Cerebellar nuclear complex (tissue), 1 donor: ENCODE measurements around the gene CCDC93.

Source experiments
- DNase-seq, 2 experiments: peaks; one replicate each; lab custom pipeline; 2025; lab: John Stamatoyannopoulos, UW

Gene CCDC93

DNA sequence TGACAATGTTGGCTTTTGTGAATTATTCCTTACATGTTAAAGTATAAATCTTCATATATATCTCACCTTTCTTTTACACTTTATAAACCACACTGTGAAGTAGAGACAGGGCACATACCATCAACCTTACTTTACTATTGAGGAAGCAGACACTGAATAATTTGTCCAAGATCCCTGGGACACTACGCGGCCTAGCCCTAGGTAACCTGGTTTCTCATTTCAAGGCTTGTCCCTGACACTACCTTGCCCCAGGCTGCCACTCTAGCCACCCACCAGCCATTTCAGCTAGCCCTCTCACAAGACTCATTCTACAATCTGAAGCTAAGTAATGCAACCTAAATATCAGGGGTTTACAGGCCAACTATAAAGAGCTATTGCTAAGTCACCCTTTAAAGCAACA, 26.7 kb downstream of the CCDC93 start:
- no peak for DNase-seq

DNA sequence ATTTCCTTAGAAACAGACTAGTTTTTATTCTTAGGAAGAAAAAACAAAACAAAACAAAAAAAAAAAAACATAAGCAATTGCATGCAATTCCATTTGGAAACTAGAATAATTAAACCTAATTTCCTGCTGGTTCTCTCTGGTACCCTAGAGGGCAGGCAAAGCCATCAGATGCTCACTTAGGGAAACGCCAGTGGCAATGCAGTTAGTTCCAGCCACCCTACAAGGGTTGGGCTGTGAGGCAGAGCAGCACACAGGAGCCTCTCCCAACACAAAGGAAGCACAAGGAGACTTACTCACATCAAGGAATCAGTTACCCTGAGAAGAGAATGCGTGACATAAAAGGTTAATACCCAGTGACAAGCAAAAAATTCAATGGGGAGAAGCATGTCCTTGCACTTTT, 28.8 kb downstream of the CCDC93 start:
- DNase-seq: no peak

DNA sequence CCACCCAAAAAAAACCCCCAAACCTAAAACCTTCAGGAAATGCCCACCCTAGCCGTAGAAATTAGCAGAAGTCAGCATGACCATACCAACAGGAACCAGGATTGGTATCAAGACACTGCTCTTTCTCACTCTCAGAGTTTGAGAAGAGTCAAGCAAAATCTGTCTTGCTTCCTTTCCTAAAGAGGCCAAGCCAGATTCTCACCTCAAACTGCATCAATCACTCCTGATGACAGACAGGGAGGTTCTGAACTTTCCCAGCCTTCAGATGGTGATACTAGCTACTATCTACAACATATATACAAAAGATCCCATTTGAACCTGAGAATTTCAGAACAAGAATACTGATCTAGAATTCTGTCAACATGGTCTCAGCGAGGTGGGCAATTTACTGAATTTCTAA, 29.7 kb downstream of the CCDC93 start:
- DNase-seq: no peak

DNA sequence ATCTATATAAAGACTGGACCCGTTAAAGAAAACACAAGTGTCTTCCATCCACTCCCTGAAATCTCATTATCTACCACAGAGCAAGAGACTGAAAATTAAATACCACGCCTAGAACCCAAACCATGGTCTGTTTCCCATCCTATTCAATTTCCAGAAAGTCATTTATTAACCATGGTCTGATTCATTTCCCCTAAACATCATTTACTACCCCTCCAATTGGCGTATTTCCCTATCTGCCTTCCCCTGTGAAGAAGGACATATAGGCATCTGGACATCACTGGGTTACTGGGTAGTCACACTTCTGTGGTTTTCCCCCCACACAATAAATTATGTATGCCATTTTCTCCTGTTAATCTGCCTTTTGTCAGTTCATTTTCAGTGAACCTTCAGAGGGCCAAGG, 30.8 kb downstream of the CCDC93 start:
- DNase-seq: no peak

DNA sequence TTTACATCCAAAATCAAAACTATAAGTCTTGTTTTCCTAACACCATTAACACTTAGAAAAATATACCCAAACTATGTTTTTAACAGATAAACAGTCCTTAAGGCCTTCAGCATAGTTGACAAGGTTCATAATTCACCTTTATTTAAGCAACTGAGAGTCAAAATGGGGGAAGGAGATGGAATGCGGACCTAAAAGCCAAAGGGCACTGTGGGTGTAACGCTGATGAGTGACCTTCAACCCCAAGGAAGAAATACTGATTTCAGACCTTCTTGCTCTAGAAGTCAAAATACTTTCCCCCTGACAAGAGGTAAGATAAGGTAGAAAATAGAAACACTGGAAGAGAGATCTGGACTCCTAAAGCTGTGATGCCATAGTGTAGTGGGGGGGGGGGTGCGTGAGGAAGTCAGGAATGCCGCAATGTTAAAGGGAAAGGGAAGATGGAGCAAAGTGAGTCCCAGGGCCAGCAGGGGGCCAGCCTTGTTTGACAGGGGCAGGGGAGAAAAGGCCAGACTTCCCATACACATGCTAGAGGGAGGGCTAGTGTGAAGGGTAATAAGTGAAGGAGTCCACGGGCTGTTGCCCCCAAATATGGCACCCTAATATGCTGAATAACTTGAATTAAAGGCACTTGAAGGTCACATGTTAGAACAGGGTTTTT, 31.4 kb downstream of the CCDC93 start:
- no peak for DNase-seq

DNA sequence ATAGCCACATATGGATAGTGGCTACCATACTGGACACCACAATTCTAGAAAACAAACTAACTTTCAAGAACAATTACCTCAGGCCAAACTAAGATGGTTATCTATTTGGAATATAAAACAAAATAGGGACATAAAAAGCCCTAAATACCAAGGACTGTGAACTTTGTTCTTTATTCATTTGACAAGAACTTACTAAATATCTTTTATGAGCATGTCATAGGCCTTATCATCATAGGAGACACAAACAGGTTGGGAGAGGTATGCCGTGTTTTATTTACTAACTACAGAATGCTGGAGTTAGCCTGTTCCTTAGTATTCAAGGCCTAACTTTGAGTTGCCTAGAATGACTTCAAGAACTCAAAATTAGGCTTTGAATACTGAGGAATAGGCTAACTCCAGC, 32.1 kb downstream of the CCDC93 start:
- DNase-seq: no peak

DNA sequence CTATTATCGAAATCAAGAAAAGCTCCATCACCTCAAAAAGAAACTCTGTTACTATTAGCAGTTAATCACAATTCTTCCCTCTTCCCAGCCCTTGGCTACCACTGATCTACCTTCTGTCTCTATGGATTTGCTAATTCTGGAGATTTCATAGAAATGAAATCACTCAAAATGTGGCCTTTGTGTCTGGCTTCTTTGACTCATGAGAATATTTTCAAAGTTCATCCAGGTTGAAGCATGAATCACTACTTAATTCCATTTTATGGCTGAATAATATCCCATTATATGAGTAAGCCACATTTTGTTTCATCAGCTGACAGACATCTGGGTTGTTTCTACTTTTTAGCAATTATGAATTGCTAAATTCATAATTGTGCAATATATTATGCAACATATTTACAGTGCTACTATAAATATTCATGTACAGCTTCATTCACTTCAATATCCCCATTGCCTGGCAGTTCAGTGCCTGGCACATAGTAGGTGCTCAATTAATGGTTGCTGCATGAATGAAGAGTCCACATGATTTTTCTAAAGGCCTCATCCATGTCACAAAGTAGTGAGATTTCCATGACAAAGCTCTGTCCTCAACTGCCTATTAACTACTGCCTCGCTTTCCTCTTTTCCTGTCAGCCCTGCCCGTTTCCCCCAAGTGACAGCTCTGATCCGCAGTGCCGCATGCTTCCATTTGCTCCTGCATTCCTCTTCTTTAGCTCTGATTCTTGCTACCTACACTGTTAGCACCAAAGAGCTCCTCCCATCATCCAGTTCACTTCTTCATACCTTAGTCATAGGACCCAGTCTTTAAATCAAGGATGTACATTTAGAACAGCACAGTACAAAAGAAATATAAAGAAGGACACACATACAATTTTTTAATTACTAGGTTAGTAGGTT, 32.8 kb downstream of the CCDC93 start:
- DNase-seq: no peak

DNA sequence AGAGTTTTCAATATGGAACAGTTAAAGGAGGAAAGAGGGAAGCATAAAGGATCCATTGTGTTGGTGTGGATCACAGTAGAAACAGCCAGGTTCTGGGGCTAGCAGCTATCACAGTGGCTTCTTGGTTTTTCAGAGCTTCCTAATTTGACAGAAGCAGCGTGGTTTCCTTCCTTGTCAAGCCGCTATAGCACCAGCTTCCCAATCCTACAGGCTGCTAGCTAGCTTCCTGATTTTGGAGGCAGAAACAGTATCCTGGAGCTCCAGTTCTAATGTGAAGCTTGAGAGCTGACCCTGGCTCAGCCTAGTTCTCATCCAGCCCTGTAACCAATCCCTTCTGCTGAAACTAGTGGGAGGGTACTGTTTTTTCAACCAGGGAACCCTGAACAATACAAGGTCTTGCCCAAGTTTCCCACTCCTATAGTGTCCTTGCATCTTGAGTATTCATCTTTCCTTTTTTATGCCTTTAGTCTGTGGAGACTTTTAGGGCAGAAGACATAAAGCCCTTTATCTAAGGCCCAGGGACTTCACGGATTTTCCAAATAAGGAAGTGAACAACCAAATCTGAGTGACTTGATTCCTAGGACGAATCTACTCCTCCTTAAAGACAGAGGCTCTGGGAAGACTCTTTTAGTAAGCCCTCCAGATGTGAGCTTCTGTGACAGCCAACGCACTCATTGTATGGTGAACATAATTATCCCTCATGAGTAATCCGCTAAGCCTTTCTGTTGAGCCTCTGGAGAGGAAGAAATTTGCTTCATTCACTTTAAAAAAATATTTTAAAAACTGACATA, 33.8 kb downstream of the CCDC93 start:
- no peak for DNase-seq

DNA sequence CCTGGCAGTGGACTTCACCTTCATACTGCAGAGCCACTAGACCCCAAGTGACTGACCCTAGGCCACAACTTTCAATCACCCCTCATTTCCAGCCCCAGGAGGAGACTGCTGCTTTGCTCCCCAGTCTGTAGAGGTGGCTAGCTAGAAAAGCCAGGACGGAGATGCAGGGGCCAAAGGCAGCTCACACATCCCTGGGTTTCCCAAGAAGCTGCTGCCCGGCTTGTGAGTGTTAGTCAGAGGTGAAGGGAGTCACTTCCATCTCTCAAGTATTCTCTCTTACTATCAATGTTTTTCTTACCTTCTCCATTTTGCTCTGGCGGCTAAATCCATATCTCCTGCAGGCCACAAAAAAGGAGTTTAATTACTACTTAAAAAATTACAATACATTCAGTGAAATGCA, 36.2 kb downstream of the CCDC93 start:
- no peak for DNase-seq

DNA sequence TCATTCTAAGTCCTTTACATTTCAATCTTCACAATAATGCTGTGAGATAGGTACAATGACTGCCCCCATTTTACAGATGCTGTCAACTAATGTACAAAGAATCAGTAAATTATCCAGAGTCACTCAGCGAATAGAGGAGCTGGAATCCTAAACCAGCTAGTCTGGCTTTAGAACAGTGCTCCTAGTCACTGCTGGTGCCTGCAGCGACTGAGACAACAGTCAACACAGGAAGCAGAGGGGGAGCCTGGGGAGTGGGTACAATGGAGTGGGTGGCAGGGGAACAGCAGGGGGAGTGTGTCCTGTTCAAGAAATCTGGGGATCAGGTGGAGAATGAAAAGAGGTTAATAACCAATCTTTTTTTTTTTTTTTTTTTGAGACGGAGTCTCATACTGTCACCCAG, 37.3 kb downstream of the CCDC93 start:
- no peak for DNase-seq

DNA sequence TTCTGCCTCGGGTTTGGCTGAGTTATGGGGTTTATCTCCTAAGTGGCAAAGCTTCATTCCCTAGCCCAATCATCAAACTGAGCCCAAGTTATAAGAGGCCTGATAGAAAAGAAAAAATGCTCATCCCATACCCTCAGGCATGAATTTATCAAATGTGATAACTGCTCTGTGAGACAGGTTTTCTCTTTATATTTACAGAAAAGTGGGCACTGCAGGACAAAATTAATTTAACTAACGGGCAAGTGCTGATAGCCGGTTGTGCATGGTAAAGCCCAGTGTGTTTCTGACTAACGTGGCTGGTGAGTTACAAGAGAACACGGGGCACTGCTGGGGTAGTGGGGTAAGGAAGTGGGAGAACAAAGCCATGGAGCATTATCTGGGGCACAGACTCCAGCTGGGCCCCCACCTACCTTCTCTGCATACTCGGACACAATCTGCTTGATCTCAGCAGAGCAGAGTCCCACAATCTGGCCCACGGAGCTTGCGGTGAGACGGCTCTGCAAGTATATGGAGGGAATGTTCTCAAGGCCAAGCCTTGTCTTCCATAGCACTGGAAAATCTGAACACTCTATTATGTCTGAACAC, 40.3 kb downstream of the CCDC93 start:
- DNase-seq: no peak

DNA sequence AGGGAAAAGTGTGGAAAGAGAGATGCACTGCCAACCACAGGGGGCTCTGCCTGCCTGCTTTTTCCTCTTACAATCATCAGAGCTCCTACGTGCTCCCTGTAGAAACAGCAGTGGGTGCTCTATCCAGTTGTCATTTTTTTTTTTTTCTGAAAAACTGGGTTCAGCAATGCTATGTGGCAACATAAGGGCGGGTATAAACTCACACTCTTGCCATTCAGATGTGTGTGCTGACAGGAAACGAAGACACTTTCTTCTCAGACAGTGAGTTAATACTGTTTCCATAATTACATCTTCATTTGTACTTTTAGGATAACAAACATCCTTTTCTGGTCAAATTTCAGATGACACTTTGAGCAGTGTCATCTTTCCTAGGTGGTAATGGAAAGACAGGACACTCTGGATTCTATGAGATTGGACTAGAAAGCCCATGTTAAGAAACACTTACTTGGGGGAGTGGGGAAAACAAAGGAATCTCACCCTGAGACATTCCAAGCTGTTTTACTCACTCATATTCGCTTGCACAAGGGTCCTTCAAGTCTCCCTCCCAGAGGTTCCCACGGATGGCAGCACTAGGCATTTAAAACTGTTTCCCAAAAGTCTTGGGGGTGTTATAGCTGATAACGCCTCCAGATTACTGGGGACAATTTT, 41.3 kb downstream of the CCDC93 start:
- no peak for DNase-seq

DNA sequence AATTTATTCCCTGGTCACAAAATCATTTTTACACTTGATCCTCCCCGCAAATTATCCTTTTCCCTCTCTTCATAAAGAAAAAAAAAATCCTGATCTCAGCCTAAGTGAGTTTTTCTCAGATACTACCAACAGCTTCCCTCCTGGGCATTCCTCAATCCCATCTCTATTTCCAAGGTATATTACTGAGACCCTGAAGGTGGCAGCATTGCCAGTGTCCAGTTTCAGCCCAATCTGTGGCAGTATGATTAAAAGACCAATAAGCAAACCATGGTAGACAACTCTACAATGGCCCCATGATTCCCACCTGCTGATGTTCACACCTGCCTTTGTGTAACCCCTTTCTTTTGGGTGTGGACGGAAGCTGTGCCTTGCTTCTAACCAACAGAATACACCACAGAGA, 45.1 kb downstream of the CCDC93 start:
- DNase-seq: no peak

DNA sequence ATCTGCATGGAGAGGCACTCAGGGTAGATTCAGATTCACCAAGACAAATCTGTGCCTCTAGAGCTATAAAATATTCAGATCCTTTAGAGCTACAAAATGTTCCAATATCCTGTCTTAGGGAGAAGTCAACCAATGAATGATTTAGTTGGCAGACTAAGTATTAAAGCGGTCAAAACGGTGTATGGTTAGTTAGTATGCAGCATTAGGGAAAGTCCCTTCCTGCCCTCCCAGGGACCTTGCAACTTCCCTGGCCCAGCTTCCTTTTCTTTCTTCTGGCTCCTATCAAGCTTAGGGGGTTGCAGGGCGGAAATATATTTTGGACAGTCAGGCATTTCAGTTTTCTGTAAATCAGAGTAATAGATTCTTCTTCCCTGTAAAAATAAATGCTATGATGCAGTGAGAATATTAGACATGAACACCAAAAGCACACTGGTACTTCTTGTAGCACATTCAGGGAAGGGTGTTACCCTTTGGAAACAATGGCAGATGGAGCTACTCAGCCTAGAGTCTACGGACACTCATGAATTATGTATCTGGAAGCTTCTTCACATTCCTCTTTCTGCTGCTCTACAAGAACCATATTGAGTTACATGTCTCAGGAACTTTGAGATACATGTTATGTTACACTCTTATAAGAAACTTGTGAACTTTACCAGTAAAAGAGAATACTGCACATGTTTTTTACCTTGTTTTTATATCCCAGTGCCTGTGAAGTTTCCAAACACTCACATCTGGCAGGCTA, 45.7 kb downstream of the CCDC93 start:
- DNase-seq: no peak

DNA sequence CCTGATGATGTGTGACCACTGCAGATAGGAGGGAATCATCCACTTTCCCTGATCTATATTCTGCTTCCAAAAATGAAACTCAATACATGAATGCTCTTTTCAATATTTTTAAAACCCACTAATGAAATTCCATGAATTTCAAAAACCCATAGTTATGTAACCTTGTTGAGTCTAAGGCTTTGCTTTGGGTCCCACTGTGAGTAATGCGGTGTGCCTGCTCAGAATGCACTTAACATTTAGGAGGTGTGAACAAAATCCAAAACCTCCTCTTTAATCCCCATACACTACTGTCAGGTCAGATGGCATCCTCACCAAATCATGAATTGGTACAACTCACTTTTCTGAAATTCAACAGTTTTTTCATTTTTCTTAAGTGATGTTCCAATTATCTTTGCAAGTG, 50.4 kb downstream of the CCDC93 start:
- DNase-seq: no peak

DNA sequence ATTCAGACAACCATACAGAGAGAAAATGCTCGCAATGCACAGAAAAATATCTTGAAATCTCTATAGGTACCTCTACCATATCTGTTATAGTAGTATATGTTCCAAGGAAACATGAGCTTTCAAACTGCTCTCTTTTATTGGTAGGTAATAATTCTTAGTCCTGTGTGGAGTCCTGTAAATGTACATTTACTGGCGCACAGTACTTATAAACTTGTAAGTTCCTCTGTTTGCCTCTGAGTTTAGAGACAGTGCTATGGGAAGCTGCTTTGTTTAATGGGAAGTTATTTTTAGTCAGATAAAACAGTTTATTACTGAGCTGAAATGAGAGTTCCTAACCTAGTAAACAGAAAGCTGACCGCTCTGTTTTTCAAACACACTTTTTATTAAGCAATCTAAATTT, 52.7 kb downstream of the CCDC93 start:
- DNase-seq: no peak

DNA sequence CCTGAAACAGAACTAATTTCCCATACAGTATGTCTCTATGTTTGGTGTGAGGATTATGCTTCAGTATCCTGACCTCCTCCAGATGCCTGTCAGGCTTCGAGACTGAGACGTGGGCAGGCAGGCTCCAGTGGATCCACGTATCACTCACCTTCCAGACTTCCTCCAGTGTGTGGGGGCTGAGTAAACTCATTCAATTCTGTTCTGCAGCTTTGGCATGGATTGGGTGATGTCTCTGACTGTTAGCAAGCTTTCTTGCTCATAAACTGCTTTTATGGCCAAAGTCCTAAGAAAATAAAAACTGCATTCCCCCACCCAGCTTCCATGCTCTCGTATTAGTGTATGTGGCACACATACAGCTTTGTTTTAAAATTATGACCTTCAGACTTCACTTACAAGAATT, 53.6 kb downstream of the CCDC93 start:
- DNase-seq: no peak

DNA sequence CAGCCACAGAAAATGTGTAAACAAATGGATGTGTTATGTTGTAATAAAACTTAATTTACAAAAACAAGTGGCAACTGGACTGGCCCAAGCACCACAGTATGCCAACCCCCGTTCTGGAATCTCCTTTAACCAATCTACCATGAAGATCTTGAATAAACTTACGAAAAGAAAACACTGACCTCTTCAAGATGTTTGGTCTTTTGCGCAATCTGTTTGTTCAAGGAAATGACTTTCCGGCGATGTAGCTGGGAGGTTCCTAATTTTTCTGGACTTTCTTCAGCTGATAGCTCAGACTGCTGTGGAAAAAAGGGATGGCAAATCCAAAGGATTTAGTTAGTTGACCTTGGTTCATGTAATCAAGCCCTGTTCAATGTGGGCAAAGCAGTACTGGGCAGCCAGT, 55.7 kb downstream of the CCDC93 start:
- DNase-seq: no peak

DNA sequence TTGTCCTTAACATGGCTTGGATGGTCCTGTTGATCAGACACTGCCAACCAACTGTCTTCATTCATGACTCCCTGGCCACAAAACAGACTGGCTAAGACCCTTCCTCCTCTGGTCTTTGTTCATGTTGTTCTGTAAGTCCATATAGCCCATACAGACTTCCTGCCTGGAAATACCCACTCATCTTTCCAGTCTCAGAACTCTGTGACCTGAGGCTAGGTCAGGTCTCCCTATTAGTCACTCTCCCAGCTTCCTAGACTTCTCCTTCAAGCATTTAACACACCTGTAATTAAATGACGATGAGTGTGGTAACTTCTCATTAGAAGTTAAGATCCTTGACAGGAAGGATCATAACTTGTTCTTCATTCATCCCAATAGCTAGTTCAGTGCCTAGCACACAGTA, 56.3 kb downstream of the CCDC93 start:
- DNase-seq: no peak

DNA sequence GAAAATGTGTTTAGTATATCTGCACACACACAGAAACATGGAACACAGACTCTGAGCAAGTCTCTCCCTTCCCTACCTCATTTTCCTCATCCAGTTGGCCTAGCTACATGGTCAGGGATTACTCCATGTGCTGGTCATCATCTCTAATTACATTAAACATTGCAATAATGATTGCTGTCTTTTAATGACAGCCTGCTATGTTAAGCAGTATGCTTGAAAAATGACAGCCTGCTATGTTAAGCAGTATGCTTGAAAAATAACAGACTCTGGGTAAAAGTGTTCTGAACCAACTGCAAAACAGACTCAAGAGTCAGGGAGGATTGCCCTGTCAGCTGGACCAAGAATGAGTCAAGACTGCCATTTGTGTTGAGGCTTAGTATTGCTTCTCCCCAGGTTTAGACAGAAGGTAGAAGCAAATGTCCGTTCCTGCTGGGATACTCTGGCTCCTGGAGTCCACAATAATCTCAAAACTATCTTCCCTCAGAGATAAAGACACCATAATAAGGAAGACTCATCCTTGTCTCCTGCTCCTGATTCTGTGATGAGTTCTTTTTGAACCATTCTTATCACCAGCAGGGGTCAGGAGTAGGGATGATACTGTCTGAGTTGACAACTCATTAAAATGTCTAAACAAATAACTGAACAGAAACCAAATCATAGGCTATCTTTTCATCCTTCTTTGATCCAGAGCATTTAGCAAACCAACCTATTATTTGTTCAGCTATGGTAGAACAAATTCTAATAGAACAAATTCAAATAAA, 57.7 kb downstream of the CCDC93 start:
- DNase-seq: no peak
